ENCODE data around the gene MIX23. TPM values are rescaled to one million over a fixed set of nuclear protein-coding genes. Genes with fewer than 3 reads are reported as not detected.

The MIX23 gene
- total and polyA plus RNA-seq, 12 donors: 10.6 to 118 (median 36.9) TPM

- Histone ChIP-seq H3K36me3 (replicated peaks in 1 of 2) (no peaks in the 10 kb centered on the region), H3K4me3 (no peak overlapping the region), H3K27ac (no peak overlapping the region), H3K9me3 (replicated peaks in 1 of 3) (no peaks in the 10 kb centered on the region), H3K4me1 (replicated peaks in 1 of 2) (peaks cover 15 to 48% of the 10 kb centered on the region in 2 donors), H3K27me3 (no peaks in the 10 kb centered on the region)
- DNase-seq: no peak
- TF ChIP-seq CTCF (IDR thresholded peaks at IDR 0.05) (no peak), POLR2A (IDR thresholded peaks at IDR 0.05) (no peak)
- 88 to 96% (median 89%) methylated on average over 3 of the region's 3 CpGs for WGBS, 4 donors
- intact Hi-C loops (cut with DNase I): loop anchor here in 1 of 2 donors (10.0 kb wide), 1 partner anchor 297 kb away; the partner anchor contains the start of gene PARP14
Observed at GRCh38 chr3:122387709-122388108, 4.7 kb upstream of the MIX23 start.

GRCh38 chr3:122383771-122384697 is 1.0 kb upstream of the MIX23 start, which contains the start of gene FAM162A:
Gene FAM162A, plus strand, starts transcription at chr3:122384182. Its CDS starts 84 bp downstream, at chr3:122384266.
- Histone ChIP-seq H3K27ac (peak within 1 kb of the TSS; percentile 35 to 96 (median 85)), H3K4me1 (replicated peaks in 1 of 2) (peaks cover 7 to 31% of the 10 kb centered on the region in 2 donors), H3K36me3 (replicated peaks in 1 of 2) (no peaks in the 10 kb centered on the region), H3K27me3 (no peaks in the 10 kb centered on the region), H3K9me3 (replicated peaks in 1 of 3) (no peaks in the 10 kb centered on the region), H3K4me3 (peak within 1 kb of the TSS; percentile 54 to 79 (median 65))
- DNase-seq: peak; percentile 93 to 97 (median 95)
- 1 to 2% (median 1%) methylated on average over 11 to 52 of the region's 52 CpGs for WGBS, 4 donors
- intact Hi-C loops (cut with DNase I): loop anchor here in 1 of 2 donors (10.0 kb wide), 1 partner anchor 301 kb away; the partner anchor contains the start of gene PARP14
- TF ChIP-seq POLR2A (IDR thresholded peaks at IDR 0.05): peak; percentile 88 to 97
- peak in 5 of 6 experiments; percentile 34 to 52 (median 47) for TF ChIP-seq CTCF (IDR thresholded peaks at IDR 0.05)

- intact Hi-C loops (cut with DNase I): no loop called here
- no peak for DNase-seq
- Histone ChIP-seq H3K36me3 (replicated peaks in 1 of 2) (no peaks in the 10 kb centered on the region), H3K27me3 (no peaks in the 10 kb centered on the region), H3K4me3 (no peak overlapping the region), H3K27ac (no peak overlapping the region), H3K4me1 (replicated peaks in 1 of 2) (peaks cover 7 to 11% of the 10 kb centered on the region in 2 donors), H3K9me3 (replicated peaks in 1 of 3) (no peaks in the 10 kb centered on the region)
- TF ChIP-seq POLR2A (IDR thresholded peaks at IDR 0.05): no peak
- no peak for TF ChIP-seq CTCF (IDR thresholded peaks at IDR 0.05)
- 74 to 85% (median 82%) methylated on average over 4 of the region's 4 CpGs for WGBS, 4 donors
Observed at GRCh38 chr3:122377975-122378374, 5.1 kb downstream of the MIX23 start.

- TF ChIP-seq POLR2A (IDR thresholded peaks at IDR 0.05) (no peak), CTCF (IDR thresholded peaks at IDR 0.05) (no peak)
- Histone ChIP-seq H3K27me3 (no peaks in the 10 kb centered on the region), H3K4me1 (replicated peaks in 1 of 2) (no peaks in the 10 kb centered on the region), H3K36me3 (replicated peaks in 1 of 2) (no peaks in the 10 kb centered on the region), H3K27ac (no peak overlapping the region), H3K9me3 (replicated peaks in 1 of 3) (no peaks in the 10 kb centered on the region), H3K4me3 (no peak overlapping the region)
- DNase-seq: no peak
- intact Hi-C loops (cut with DNase I): no loop called here
- 94 to 100% (median 97%) methylated on average over 1 of the region's 1 CpG for WGBS, 4 donors
Observed at GRCh38 chr3:122374034-122374433, 9.0 kb downstream of the MIX23 start.
